ENCODE results near the gene STK16. TPM values are rescaled to one million over a fixed set of nuclear protein-coding genes. Genes with fewer than 3 reads are reported as not detected.

The STK16 gene, protein sequence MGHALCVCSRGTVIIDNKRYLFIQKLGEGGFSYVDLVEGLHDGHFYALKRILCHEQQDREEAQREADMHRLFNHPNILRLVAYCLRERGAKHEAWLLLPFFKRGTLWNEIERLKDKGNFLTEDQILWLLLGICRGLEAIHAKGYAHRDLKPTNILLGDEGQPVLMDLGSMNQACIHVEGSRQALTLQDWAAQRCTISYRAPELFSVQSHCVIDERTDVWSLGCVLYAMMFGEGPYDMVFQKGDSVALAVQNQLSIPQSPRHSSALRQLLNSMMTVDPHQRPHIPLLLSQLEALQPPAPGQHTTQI
- 10 to 100 TPM; 19.2 to 55.8 (median 26.8) TPM for total RNA-seq
- 10 to 100 TPM; 24.7 to 27.1 (median 26.8) TPM for polyA plus RNA-seq
- long read RNA-seq, donor 1, transcript STK16-204 (8 exons, 2,868 nt): major isoform, 7 of 9 reads
- long read RNA-seq, donor 1, partial matches to known transcripts: 0 of 9 reads
- long read RNA-seq, donor 1, other reads (novel, unspliced or antisense): 0 of 9 reads
- long read RNA-seq, donor 2, transcript STK16-204 (8 exons, 2,868 nt): major isoform, 7 of 8 reads
- long read RNA-seq, donor 2, partial matches to known transcripts: 0 of 8 reads
- long read RNA-seq, donor 2, other reads (novel, unspliced or antisense): 0 of 8 reads
- long read RNA-seq, donor 3, transcript STK16-204 (8 exons, 2,868 nt): major isoform, 6 of 7 reads
- long read RNA-seq, donor 3, partial matches to known transcripts: 0 of 7 reads
- long read RNA-seq, donor 3, other reads (novel, unspliced or antisense): 0 of 7 reads
- long read RNA-seq, donor 4, partial matches to known transcripts: 0 of 1 reads
- long read RNA-seq, donor 4, other reads (novel, unspliced or antisense): 1 of 1 reads
- long read RNA-seq, donor 5, transcript STK16-204 (8 exons, 2,868 nt): major isoform, 6 of 17 reads
- long read RNA-seq, donor 5, partial matches to known transcripts: 1 of 17 reads
- long read RNA-seq, donor 5, other reads (novel, unspliced or antisense): 6 of 17 reads
- long read RNA-seq, donor 6, partial matches to known transcripts: 0 of 5 reads
- long read RNA-seq, donor 6, other reads (novel, unspliced or antisense): 1 of 5 reads
- long read RNA-seq, donor 7, partial matches to known transcripts: 8 of 11 reads
- long read RNA-seq, donor 7, other reads (novel, unspliced or antisense): 0 of 11 reads
- long read RNA-seq, donor 8, transcript STK16-204 (8 exons, 2,868 nt): major isoform, 7 of 16 reads
- long read RNA-seq, donor 8, partial matches to known transcripts: 7 of 16 reads
- long read RNA-seq, donor 8, other reads (novel, unspliced or antisense): 0 of 16 reads
- long read RNA-seq, donor 9, transcript STK16-204 (8 exons, 2,868 nt): major isoform, 6 of 18 reads
- long read RNA-seq, donor 9, partial matches to known transcripts: 9 of 18 reads
- long read RNA-seq, donor 9, other reads (novel, unspliced or antisense): 0 of 18 reads
- long read RNA-seq, donor 10, partial matches to known transcripts: 6 of 10 reads
- long read RNA-seq, donor 10, other reads (novel, unspliced or antisense): 0 of 10 reads

DNA sequence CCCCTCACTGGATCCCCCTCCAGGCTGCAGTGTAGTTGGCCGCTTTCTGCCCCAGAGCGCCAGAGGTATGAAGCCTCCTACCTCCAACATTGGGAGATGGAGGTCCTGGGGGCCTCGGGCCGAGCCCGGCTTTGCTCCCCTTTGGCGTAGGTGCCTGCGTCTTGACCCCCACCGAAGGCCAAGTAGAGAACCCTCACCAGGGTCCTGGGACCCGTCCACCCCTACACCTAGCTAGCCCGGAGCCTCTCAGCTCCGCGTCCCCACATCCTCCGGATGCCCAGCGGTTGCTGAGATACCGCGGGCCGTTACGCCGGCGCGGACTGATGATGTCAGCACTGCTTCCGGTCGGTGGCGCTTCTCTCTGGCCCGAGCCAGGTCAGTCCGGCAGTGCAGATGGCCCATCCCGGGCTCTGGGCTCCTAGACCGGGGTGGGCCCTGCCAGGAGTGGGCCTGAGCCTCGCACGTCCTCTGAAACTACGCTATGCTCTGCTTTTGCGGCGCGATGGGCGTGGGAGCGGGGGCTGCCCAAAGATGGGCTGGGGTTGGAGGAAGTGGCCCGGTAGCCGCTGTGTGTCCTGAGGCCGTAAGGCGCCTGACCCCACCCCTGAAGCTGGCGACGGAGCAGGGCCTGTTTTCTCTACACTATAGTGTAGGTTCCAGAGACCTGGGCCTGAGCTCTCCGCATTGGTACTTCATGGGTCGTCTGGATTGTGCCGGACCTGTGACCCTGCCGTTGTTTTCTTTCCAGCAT, at the start of gene STK16, which contains the start of gene GLB1L:
Gene STK16, plus strand, starts transcription at position 332 of the 751 bp plus-strand sequence. CDS start 521 bp downstream, outside the sequence.
Gene GLB1L, minus strand, starts transcription at position 297 of the 751 bp plus-strand sequence. CDS start 1,871 bp downstream, outside the sequence.
- peaks cover 0 to 17% of the 10 kb centered on the region in 2 donors for H3K36me3 ChIP-seq (replicated peaks in 1 of 2)
- peaks cover 28 to 35% of the 10 kb centered on the region in 2 donors for H3K4me1 ChIP-seq (replicated peaks in 1 of 2)
- TF ChIP-seq, protein P1, sequence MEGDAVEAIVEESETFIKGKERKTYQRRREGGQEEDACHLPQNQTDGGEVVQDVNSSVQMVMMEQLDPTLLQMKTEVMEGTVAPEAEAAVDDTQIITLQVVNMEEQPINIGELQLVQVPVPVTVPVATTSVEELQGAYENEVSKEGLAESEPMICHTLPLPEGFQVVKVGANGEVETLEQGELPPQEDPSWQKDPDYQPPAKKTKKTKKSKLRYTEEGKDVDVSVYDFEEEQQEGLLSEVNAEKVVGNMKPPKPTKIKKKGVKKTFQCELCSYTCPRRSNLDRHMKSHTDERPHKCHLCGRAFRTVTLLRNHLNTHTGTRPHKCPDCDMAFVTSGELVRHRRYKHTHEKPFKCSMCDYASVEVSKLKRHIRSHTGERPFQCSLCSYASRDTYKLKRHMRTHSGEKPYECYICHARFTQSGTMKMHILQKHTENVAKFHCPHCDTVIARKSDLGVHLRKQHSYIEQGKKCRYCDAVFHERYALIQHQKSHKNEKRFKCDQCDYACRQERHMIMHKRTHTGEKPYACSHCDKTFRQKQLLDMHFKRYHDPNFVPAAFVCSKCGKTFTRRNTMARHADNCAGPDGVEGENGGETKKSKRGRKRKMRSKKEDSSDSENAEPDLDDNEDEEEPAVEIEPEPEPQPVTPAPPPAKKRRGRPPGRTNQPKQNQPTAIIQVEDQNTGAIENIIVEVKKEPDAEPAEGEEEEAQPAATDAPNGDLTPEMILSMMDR (IDR thresholded peaks at IDR 0.05): no peak
- peak; percentile 68 to 87 for TF ChIP-seq POLR2A (IDR thresholded peaks at IDR 0.05)
- intact Hi-C loops (cut with DNase I): loop anchor here (10.0 kb wide), 1 partner anchor 49 kb away; no protein-coding TSS in a partner anchor
- no peaks in the 10 kb centered on the region for H3K9me3 ChIP-seq (replicated peaks in 1 of 3)
- H3K4me3 ChIP-seq: peak within 1 kb of the TSS; percentile 54 to 70 (median 65)
- H3K27me3 ChIP-seq: no peaks in the 10 kb centered on the region
- DNase-seq: peak; percentile 92 to 98 (median 96)
- H3K27ac ChIP-seq: peak within 1 kb of the TSS; percentile 68 to 96 (median 87)
- WGBS, 4 donors: 0 to 1% (median 0%) methylated on average over 3 to 46 of the region's 46 CpGs

DNA sequence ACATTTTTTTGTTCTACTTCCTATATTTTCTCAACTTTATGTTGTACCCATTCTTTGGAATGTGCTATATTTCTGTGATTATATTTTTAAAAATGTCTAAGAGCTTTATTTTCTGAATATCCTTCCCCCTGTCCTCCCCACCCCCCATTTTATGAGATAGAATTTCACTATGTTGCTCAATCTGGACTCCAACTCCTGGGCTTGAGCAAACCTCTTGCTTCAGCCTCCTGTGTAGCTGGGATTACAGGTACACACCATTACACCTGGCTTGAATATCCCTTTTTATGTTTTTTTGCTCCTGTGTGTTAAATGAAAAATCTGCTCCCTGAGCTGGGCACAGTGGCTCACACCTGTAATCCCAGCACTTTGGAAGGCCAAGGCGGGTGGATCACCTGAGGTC, 47.9 kb upstream of the STK16 start:
- Histone ChIP-seq H3K27ac (no peak overlapping the region), H3K4me3 (no peak overlapping the region), H3K4me1 (replicated peaks in 1 of 2) (no peaks in the 10 kb centered on the region), H3K27me3 (peaks cover 6% of the 10 kb centered on the region), H3K9me3 (replicated peaks in 1 of 3) (no peaks in the 10 kb centered on the region), H3K36me3 (replicated peaks in 1 of 2) (no peaks in the 10 kb centered on the region)
- DNase-seq: no peak
- 89 to 100% (median 100%) methylated on average over 1 of the region's 1 CpG for WGBS, 4 donors
- intact Hi-C loops (cut with DNase I): no loop called here
- no peak for TF ChIP-seq POLR2A (IDR thresholded peaks at IDR 0.05)
- TF ChIP-seq, protein P1 (IDR thresholded peaks at IDR 0.05): no peak

DNA sequence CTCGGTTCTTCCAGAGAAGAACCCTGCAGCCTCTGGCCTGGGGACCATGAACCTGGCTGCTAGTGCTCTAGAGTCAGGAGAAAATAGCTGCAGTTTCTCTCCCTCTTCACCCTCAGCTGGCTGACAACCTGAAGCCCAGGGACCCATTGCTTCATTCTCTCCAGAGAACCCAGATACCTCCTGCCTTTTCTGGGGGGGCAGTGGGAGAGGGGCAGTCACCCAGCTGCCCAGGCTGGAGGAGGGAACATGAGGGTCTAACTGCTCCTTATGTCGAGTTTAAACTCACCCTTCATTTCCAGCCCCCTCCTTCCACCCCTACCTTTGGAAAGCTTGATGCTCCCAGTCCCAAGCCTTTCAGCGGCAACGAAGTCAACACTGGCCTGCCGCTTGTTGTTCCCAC, 46.3 kb upstream of the STK16 start:
- Histone ChIP-seq H3K36me3 (replicated peaks in 1 of 2) (no peaks in the 10 kb centered on the region), H3K9me3 (replicated peaks in 1 of 3) (no peaks in the 10 kb centered on the region), H3K4me3 (no peak overlapping the region), H3K27ac (no peak overlapping the region), H3K27me3 (peaks cover 6% of the 10 kb centered on the region), H3K4me1 (replicated peaks in 1 of 2) (no peaks in the 10 kb centered on the region)
- DNase-seq: peak in 1 of 7 donors; percentile 6
- no peak for TF ChIP-seq POLR2A (IDR thresholded peaks at IDR 0.05)
- TF ChIP-seq, protein P1 (IDR thresholded peaks at IDR 0.05): no peak
- 63 to 76% (median 69%) methylated on average over 5 of the region's 5 CpGs for WGBS, 4 donors
- intact Hi-C loops (cut with DNase I): no loop called here
